Measurements from ENCODE around the gene GNGT2.
"Not testable (repeated sequence)": the region's sequence is repeated elsewhere in the genome, so short reads cannot be mapped to it uniquely, and the experiment has no call there.

The GNGT2 gene

GRCh38 chr17:49203796-49204195 lies 6.6 kb downstream of the GNGT2 start:
- no peak for DNase-seq (ENCODE audit: low read depth)

- no peak for DNase-seq (ENCODE audit: low read depth)
Observed at GRCh38 chr17:49201481-49201927, 8.9 kb downstream of the GNGT2 start.

GRCh38 chr17:49200423-49201083 lies 9.8 kb downstream of the GNGT2 start:
- no peak for DNase-seq (ENCODE audit: low read depth)

GRCh38 chr17:49198211-49198610 lies 12.2 kb downstream of the GNGT2 start:
- DNase-seq (ENCODE audit: low read depth), result no peak

- no peak for DNase-seq (ENCODE audit: low read depth)
Observed at GRCh38 chr17:49197346-49197998, 12.9 kb downstream of the GNGT2 start.

GRCh38 chr17:49196520-49196919 lies 13.9 kb downstream of the GNGT2 start:
- DNase-seq (ENCODE audit: low read depth), result no peak

- no peak for DNase-seq (ENCODE audit: low read depth)
Observed at GRCh38 chr17:49195751-49196150, 14.6 kb downstream of the GNGT2 start.

- DNase-seq (ENCODE audit: low read depth), result no peak
Observed at GRCh38 chr17:49194297-49194607, 16.1 kb downstream of the GNGT2 start.

- peak; percentile 9 for DNase-seq (ENCODE audit: low read depth)
Observed at GRCh38 chr17:49193513-49194296, 16.7 kb downstream of the GNGT2 start.

- DNase-seq (ENCODE audit: low read depth), result peak; percentile 82
Observed at GRCh38 chr17:49191917-49192741, 18.2 kb downstream of the GNGT2 start.

- no peak for DNase-seq (ENCODE audit: low read depth)
Observed at GRCh38 chr17:49191409-49191916, 18.9 kb downstream of the GNGT2 start.

GRCh38 chr17:49190932-49191331 lies 19.4 kb downstream of the GNGT2 start:
- no peak for DNase-seq (ENCODE audit: low read depth)

GRCh38 chr17:49187301-49187700 lies 23.1 kb downstream of the GNGT2 start:
- DNase-seq (ENCODE audit: low read depth), result no peak

GRCh38 chr17:49185381-49185780 lies 25.0 kb downstream of the GNGT2 start:
- not testable (repeated sequence) for DNase-seq (ENCODE audit: low read depth)

GRCh38 chr17:49184522-49184921 lies 25.9 kb downstream of the GNGT2 start:
- DNase-seq (ENCODE audit: low read depth), result not testable (repeated sequence)

- no peak for DNase-seq (ENCODE audit: low read depth)
Observed at GRCh38 chr17:49183801-49184200, 26.6 kb downstream of the GNGT2 start.

GRCh38 chr17:49183341-49183740 lies 27.0 kb downstream of the GNGT2 start:
- no peak for DNase-seq (ENCODE audit: low read depth)

GRCh38 chr17:49180998-49181635 lies 29.3 kb downstream of the GNGT2 start:
- no peak for DNase-seq (ENCODE audit: low read depth)

GRCh38 chr17:49180303-49180702 lies 30.1 kb downstream of the GNGT2 start:
- DNase-seq (ENCODE audit: low read depth), result peak; percentile 30

GRCh38 chr17:49175978-49176377 lies 34.4 kb downstream of the GNGT2 start:
- not testable (repeated sequence) for DNase-seq (ENCODE audit: low read depth)

- not testable (repeated sequence) for DNase-seq (ENCODE audit: low read depth)
Observed at GRCh38 chr17:49170711-49171110, 39.7 kb downstream of the GNGT2 start.
